GM19324 (cell line): ENCODE results near the gene DIO3.

Experiments
- ATAC-seq: cut with Tn5 transposase; IDR thresholded peaks from one replicate; pipeline ENCODE4 v1.9.1; 2021; ENCODE audit warnings: mild to moderate bottlenecking, moderate library complexity; ENCODE audit not compliant: unreplicated experiment, low FRiP score

The DIO3 gene

GRCh38 chr14:101595349-101595748, 34.1 kb downstream of the DIO3 start:
- no peak for ATAC-seq

- ATAC-seq: no peak
Measured at GRCh38 chr14:101595887-101596721, 34.8 kb downstream of the DIO3 start.

GRCh38 chr14:101596742-101597141, 35.4 kb downstream of the DIO3 start:
- ATAC-seq: no peak

- ATAC-seq: no peak
Measured at GRCh38 chr14:101598159-101598558, 36.9 kb downstream of the DIO3 start.

GRCh38 chr14:101598571-101599233, 37.4 kb downstream of the DIO3 start:
- ATAC-seq: no peak

- no peak for ATAC-seq
Measured at GRCh38 chr14:101599234-101599885, 38.1 kb downstream of the DIO3 start.

- ATAC-seq: no peak
Measured at GRCh38 chr14:101600336-101600890, 39.1 kb downstream of the DIO3 start.

GRCh38 chr14:101600891-101601605, 39.8 kb downstream of the DIO3 start:
- no peak for ATAC-seq

GRCh38 chr14:101601606-101602465, 40.5 kb downstream of the DIO3 start:
- ATAC-seq: no peak

GRCh38 chr14:101602466-101602840, 41.2 kb downstream of the DIO3 start:
- ATAC-seq: no peak

- no peak for ATAC-seq
Measured at GRCh38 chr14:101603096-101603495, 41.8 kb downstream of the DIO3 start.

- ATAC-seq: no peak
Measured at GRCh38 chr14:101604228-101604934, 43.1 kb downstream of the DIO3 start.

- no peak for ATAC-seq
Measured at GRCh38 chr14:101604935-101605780, 43.9 kb downstream of the DIO3 start.

- no peak for ATAC-seq
Measured at GRCh38 chr14:101605836-101606235, 44.5 kb downstream of the DIO3 start.
